Naive thymus-derived CD4-positive, alpha-beta T cell (primary cell): ENCODE results near the gene SLC1A4. TPM values are rescaled to one million over a fixed set of nuclear protein-coding genes. Genes with fewer than 3 reads are reported as not detected.

ENCODE experiments used
- ATAC-seq: fragments of 150-1000 bp; cut with Tn5 transposase; 2 replicates; pipeline ENCODE4 v1.10.0; 2021; ENCODE audit warnings: mild to moderate bottlenecking, moderate library complexity
- CTCF ChIA-PET: fragments of 350-600 bp; sonication (Branson Sonifier 250); formaldehyde crosslinking; loops from one replicate; lab custom pipeline; 2021; ENCODE audit warnings: antibody characterized with exemption; lab: Charles Lee
- POLR2A ChIA-PET: fragments of 350-600 bp; sonication (Branson Sonifier 250); formaldehyde crosslinking; loops from one replicate; lab custom pipeline; 2021; ENCODE audit warnings: antibody characterized with exemption, inconsistent platforms; lab: Charles Lee
- DNase-seq, 9 donors: peaks; one replicate each; pipeline versions ENCODE4 v3.0.0 to v3.0.0-alpha.2; 2020 to 2022; ENCODE audit warnings: mixed read lengths in 1 of 9
- H3K27ac ChIP-seq: one replicate; pipeline ENCODE4 v1.7.0; 2013; ENCODE audit warnings: mild to moderate bottlenecking, low read depth, low read length, moderate library complexity
- H3K27me3 ChIP-seq, 2 donors: one replicate each; pipeline ENCODE4 v1.7.0; 2013; ENCODE audit warnings: low read length in 2 of 2, mild to moderate bottlenecking in 2 of 2, moderate library complexity in 2 of 2; ENCODE audit not compliant: control insufficient read depth in 2 of 2, insufficient read depth in 2 of 2
- H3K36me3 ChIP-seq, 3 experiments: 1 replicate in 2 of 3; 2 replicates in 1 of 3; pipeline ENCODE4 v1.7.0; 2013; ENCODE audit warnings: low read length in 3 of 3, mild to moderate bottlenecking in 3 of 3, moderate library complexity in 1 of 3; ENCODE audit not compliant: insufficient read depth in 3 of 3, control insufficient read depth in 2 of 3
- H3K4me1 ChIP-seq, 2 donors: one replicate each; pipeline ENCODE4 v1.7.0; 2013; ENCODE audit warnings: low read length in 2 of 2, mild to moderate bottlenecking in 2 of 2, moderate library complexity in 1 of 2; ENCODE audit not compliant: control insufficient read depth in 2 of 2, insufficient read depth in 2 of 2
- H3K4me3 ChIP-seq: 2 replicates; pipeline ENCODE4 v1.7.0; 2013; ENCODE audit warnings: mild to moderate bottlenecking, low read length
- H3K9me3 ChIP-seq, 3 experiments: 1 replicate in 2 of 3; 2 replicates in 1 of 3; pipeline ENCODE4 v1.7.0; 2013; ENCODE audit warnings: low read length in 3 of 3; ENCODE audit not compliant: control insufficient read depth in 2 of 3
- H3K27ac Mint-ChIP-seq, 9 donors: one replicate each; pipeline ENCODE4 v1.8.0; 2020 to 2022; ENCODE audit warnings: mixed read lengths in 9 of 9, mild to moderate bottlenecking in 8 of 9, moderate library complexity in 5 of 9, inconsistent platforms in 2 of 9
- H3K27me3 Mint-ChIP-seq, 5 donors: one replicate each; pipeline ENCODE4 v1.8.0; 2021 to 2022; ENCODE audit warnings: mixed read lengths in 5 of 5, mild to moderate bottlenecking in 1 of 5
- H3K36me3 Mint-ChIP-seq, 5 donors: one replicate each; pipeline ENCODE4 v1.8.0; 2020 to 2022; ENCODE audit warnings: mixed read lengths in 5 of 5, mild to moderate bottlenecking in 3 of 5, inconsistent platforms in 1 of 5
- H3K4me1 Mint-ChIP-seq, 7 donors: one replicate each; pipeline ENCODE4 v1.8.0; 2020 to 2022; ENCODE audit warnings: mixed read lengths in 7 of 7, mild to moderate bottlenecking in 3 of 7, inconsistent platforms in 1 of 7
- H3K4me3 Mint-ChIP-seq, 10 donors: one replicate each; pipeline ENCODE4 v1.8.0; 2020 to 2022; ENCODE audit warnings: mild to moderate bottlenecking in 10 of 10, mixed read lengths in 10 of 10, moderate library complexity in 6 of 10, inconsistent platforms in 2 of 10
- H3K9me3 Mint-ChIP-seq, 11 donors: one replicate each; pipeline ENCODE4 v1.8.0; 2020 to 2022; ENCODE audit warnings: mixed read lengths in 11 of 11, mild to moderate bottlenecking in 4 of 11, inconsistent platforms in 1 of 11, moderate library complexity in 1 of 11
- intact Hi-C, 2 donors: fragments of 100-400 bp; cut with micrococcal nuclease; formaldehyde crosslinking; loops; one replicate each; pipeline ENCODE4 v1.15.1; 2023
- polyA plus RNA-seq, 2 donors: library from polyadenylated mRNA; unstranded; fragments of 300-500 nt; fragmentation: Illumina TruSeq; gene quantifications; one replicate each; pipeline ENCODE4 v1.2.3, GENCODE V29; 2021
- total RNA-seq, 6 experiments: library from RNA in 5 of 6; stranded (reverse) in 5 of 6; gene quantifications; 1 replicate in 5 of 6; 2 replicates in 1 of 6; pipeline ENCODE4 v1.2.3 and lab custom pipeline; 2021 to 2026

The SLC1A4 gene
- total and polyA plus RNA-seq, 7 experiments from 2014 or later: 0.33 to 34.5 (median 1.8) TPM; not detected in 1

GRCh38 chr2:65024149-65024829 lies 35.1 kb downstream of the SLC1A4 start:
- no peak overlapping the region for H3K27ac ChIP-seq
- H3K9me3 Mint-ChIP-seq: no peaks in the 10 kb centered on the region
- H3K4me1 Mint-ChIP-seq: peaks cover 0 to 13% (median 0%) of the 10 kb centered on the region in 7 donors
- intact Hi-C loops: no loop called here
- no peaks in the 10 kb centered on the region for H3K4me1 ChIP-seq
- H3K36me3 ChIP-seq: no peaks in the 10 kb centered on the region
- ChIA-PET POLR2A (interaction anchor here (0.6 kb wide), 1 partner anchor 8 kb away, joined by 3 read pairs; no protein-coding TSS in a partner anchor), CTCF (interaction anchor here (1.3 kb wide), 1 partner anchor 19 kb away, joined by 4 read pairs; no protein-coding TSS in a partner anchor)
- peak overlapping the region in 1 of 9 donors; percentile 3 for H3K27ac Mint-ChIP-seq
- H3K27me3 Mint-ChIP-seq: no peaks in the 10 kb centered on the region
- ATAC-seq (no peak), DNase-seq (no peak)
- peaks cover under 1 to 27% (median 3%) of the 10 kb centered on the region in 5 donors for H3K36me3 Mint-ChIP-seq
- H3K27me3 ChIP-seq: no peaks in the 10 kb centered on the region
- no peak overlapping the region for H3K4me3 ChIP-seq
- no peak overlapping the region for H3K4me3 Mint-ChIP-seq
- H3K9me3 ChIP-seq: no peaks in the 10 kb centered on the region

GRCh38 chr2:65025453-65026123 lies 36.4 kb downstream of the SLC1A4 start:
- CTCF ChIA-PET: no interaction called here
- DNase-seq (no peak), ATAC-seq (peak; percentile 54)
- Histone ChIP-seq H3K27ac (no peak overlapping the region), H3K4me1 (peaks cover under 1 to 2% of the 10 kb centered on the region in 2 donors), H3K36me3 (no peaks in the 10 kb centered on the region), H3K27me3 (no peaks in the 10 kb centered on the region), H3K9me3 (no peaks in the 10 kb centered on the region), H3K4me3 (no peak overlapping the region)
- H3K27ac Mint-ChIP-seq: no peak overlapping the region
- H3K9me3 Mint-ChIP-seq: no peaks in the 10 kb centered on the region
- no peak overlapping the region for H3K4me3 Mint-ChIP-seq
- peaks cover 3 to 15% (median 4%) of the 10 kb centered on the region in 7 donors for H3K4me1 Mint-ChIP-seq
- POLR2A ChIA-PET: no interaction called here
- intact Hi-C loops: no loop called here
- no peaks in the 10 kb centered on the region for H3K27me3 Mint-ChIP-seq
- peaks cover 0 to 22% (median 2%) of the 10 kb centered on the region in 5 donors for H3K36me3 Mint-ChIP-seq

GRCh38 chr2:65026154-65026553 lies 37.0 kb downstream of the SLC1A4 start:
- DNase-seq (no peak), ATAC-seq (no peak)
- no peak overlapping the region for H3K4me3 Mint-ChIP-seq
- H3K36me3 Mint-ChIP-seq: peaks cover 0 to 22% (median 2%) of the 10 kb centered on the region in 5 donors
- peaks cover 9 to 21% (median 9%) of the 10 kb centered on the region in 7 donors for H3K4me1 Mint-ChIP-seq
- Histone ChIP-seq H3K4me3 (no peak overlapping the region), H3K36me3 (no peaks in the 10 kb centered on the region), H3K27ac (no peak overlapping the region), H3K27me3 (no peaks in the 10 kb centered on the region), H3K9me3 (no peaks in the 10 kb centered on the region), H3K4me1 (peaks cover 6 to 8% of the 10 kb centered on the region in 2 donors)
- H3K9me3 Mint-ChIP-seq: no peaks in the 10 kb centered on the region
- intact Hi-C loops: no loop called here
- H3K27ac Mint-ChIP-seq: no peak overlapping the region
- POLR2A ChIA-PET: no interaction called here
- CTCF ChIA-PET: no interaction called here
- no peaks in the 10 kb centered on the region for H3K27me3 Mint-ChIP-seq

- ChIA-PET CTCF (no interaction called here), POLR2A (no interaction called here)
- H3K36me3 Mint-ChIP-seq: peaks cover 0 to 22% (median 0%) of the 10 kb centered on the region in 5 donors
Observed at GRCh38 chr2:65026704-65027464, 37.7 kb downstream of the SLC1A4 start.

GRCh38 chr2:65027616-65028244 lies 38.5 kb downstream of the SLC1A4 start:
- Histone ChIP-seq H3K4me1 (peaks cover 17 to 23% of the 10 kb centered on the region in 2 donors), H3K27me3 (no peaks in the 10 kb centered on the region), H3K4me3 (no peak overlapping the region), H3K9me3 (no peaks in the 10 kb centered on the region), H3K27ac (no peak overlapping the region), H3K36me3 (no peaks in the 10 kb centered on the region)
- H3K36me3 Mint-ChIP-seq: peaks cover 0 to 15% (median 0%) of the 10 kb centered on the region in 5 donors
- intact Hi-C loops: no loop called here
- DNase-seq: no peak
- H3K4me3 Mint-ChIP-seq: no peak overlapping the region
- peaks cover 24 to 36% (median 25%) of the 10 kb centered on the region in 7 donors for H3K4me1 Mint-ChIP-seq
- no peaks in the 10 kb centered on the region for H3K9me3 Mint-ChIP-seq
- no peak overlapping the region for H3K27ac Mint-ChIP-seq
- ChIA-PET POLR2A (no interaction called here), CTCF (interaction anchor here (0.6 kb wide), 1 partner anchor 455 kb away, joined by 3 read pairs; no protein-coding TSS in a partner anchor)
- no peak for ATAC-seq
- no peaks in the 10 kb centered on the region for H3K27me3 Mint-ChIP-seq

More at GRCh38 chr2:65026704-65027464, 37.7 kb downstream of the SLC1A4 start:
- Histone ChIP-seq H3K27me3 (no peaks in the 10 kb centered on the region), H3K27ac (no peak overlapping the region), H3K4me3 (no peak overlapping the region), H3K36me3 (no peaks in the 10 kb centered on the region), H3K4me1 (peaks cover 12 to 15% of the 10 kb centered on the region in 2 donors), H3K9me3 (no peaks in the 10 kb centered on the region)
- H3K9me3 Mint-ChIP-seq: no peaks in the 10 kb centered on the region
- H3K27me3 Mint-ChIP-seq: no peaks in the 10 kb centered on the region
- DNase-seq (no peak), ATAC-seq (no peak)
- H3K4me1 Mint-ChIP-seq: peaks cover 16 to 28% (median 17%) of the 10 kb centered on the region in 7 donors
- no peak overlapping the region for H3K4me3 Mint-ChIP-seq
- no peak overlapping the region for H3K27ac Mint-ChIP-seq
- intact Hi-C loops: no loop called here
